Uterus (tissue), 2 donors: Measurements from ENCODE around the gene PCDHGB3.

Experiments used
- CTCF ChIP-seq, 4 experiments: fragments of 200-600 bp in 2 of 4; fragments of 450-650 bp in 2 of 4; sonication (generic) in 2 of 4; IDR thresholded peaks; one replicate each; pipeline ENCODE4 v1.5.1; 2016 to 2019; ENCODE audit warnings: antibody characterized with exemption in 4 of 4, mild to moderate bottlenecking in 2 of 4, moderate library complexity in 1 of 4
- POLR2A ChIP-seq, 2 donors: fragments of 450-650 bp; IDR thresholded peaks; one replicate each; pipeline ENCODE4 v1.6.1; 2016; ENCODE audit warnings: antibody characterized with exemption in 2 of 2, mild to moderate bottlenecking in 1 of 2, moderate library complexity in 1 of 2

- no peak for TF ChIP-seq CTCF (IDR thresholded peaks at IDR 0.05)
- TF ChIP-seq POLR2A (IDR thresholded peaks at IDR 0.05), result no peak
These were observed 50.9 kb downstream of the PCDHGB3 start, which contains the start of gene PCDHGA11 for GRCh38 chr5:141420855-141421488.
